ENCODE results near the gene KRT82. TPM values are rescaled to one million over a fixed set of nuclear protein-coding genes. Genes with fewer than 3 reads are reported as not detected.

The KRT82 gene
- total RNA-seq, 1 experiment from 2014 or later: not detected

DNA sequence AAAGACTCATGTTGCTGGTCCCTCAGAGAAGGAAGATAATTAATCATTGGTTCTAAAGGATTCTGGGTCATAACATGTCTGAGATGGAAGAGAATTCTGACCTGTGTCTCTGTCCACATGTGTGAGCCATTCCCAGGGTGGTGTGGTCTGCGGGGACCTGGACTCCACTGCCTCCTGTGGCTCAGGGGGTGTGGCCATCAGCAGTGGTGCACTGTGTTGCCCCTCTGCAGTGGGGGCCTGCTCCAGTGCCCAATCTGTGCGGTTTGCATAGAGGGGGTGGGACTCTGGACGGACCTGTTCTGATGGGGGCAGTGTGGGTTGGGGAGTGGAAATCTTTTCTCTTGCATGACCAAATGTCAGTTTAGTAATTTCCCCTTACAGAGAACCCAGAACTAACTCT is 52.4 kb downstream of the KRT82 start:
- no CpG with 5 or more reads among the region's 3 CpGs for WGBS (ENCODE audit: extremely low coverage, insufficient read length, low lambda C conversion rate)
- TF ChIP-seq, protein P1, sequence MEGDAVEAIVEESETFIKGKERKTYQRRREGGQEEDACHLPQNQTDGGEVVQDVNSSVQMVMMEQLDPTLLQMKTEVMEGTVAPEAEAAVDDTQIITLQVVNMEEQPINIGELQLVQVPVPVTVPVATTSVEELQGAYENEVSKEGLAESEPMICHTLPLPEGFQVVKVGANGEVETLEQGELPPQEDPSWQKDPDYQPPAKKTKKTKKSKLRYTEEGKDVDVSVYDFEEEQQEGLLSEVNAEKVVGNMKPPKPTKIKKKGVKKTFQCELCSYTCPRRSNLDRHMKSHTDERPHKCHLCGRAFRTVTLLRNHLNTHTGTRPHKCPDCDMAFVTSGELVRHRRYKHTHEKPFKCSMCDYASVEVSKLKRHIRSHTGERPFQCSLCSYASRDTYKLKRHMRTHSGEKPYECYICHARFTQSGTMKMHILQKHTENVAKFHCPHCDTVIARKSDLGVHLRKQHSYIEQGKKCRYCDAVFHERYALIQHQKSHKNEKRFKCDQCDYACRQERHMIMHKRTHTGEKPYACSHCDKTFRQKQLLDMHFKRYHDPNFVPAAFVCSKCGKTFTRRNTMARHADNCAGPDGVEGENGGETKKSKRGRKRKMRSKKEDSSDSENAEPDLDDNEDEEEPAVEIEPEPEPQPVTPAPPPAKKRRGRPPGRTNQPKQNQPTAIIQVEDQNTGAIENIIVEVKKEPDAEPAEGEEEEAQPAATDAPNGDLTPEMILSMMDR (conservative IDR thresholded peaks at IDR 0.05): no peak

More for the DNA sequence above, 52.4 kb downstream of the KRT82 start:
- Histone ChIP-seq H3K4ac (ENCODE audit: low read depth, low read length) (no peak overlapping the region), H3K79me1 (ENCODE audit: insufficient read depth, low read depth, low read length, poor library complexity, severe bottlenecking) (no peaks in the 10 kb centered on the region), H3K27ac (ENCODE audit: insufficient read length, low read depth, low read length) (no peak overlapping the region), H3K9ac (ENCODE audit: extremely low read depth, insufficient read length, low read length) (no peak overlapping the region), H3K9me3 (ENCODE audit: control insufficient read depth, low read depth, low read length) (no peaks in the 10 kb centered on the region), H2BK15ac (ENCODE audit: low read depth, low read length) (no peak overlapping the region), H3K23me2 (ENCODE audit: insufficient read length, low read depth, low read length, poor library complexity, severe bottlenecking) (no peaks in the 10 kb centered on the region), H3K14ac (ENCODE audit: insufficient read depth, low read length) (no peak overlapping the region), H3K27me3 (ENCODE audit: insufficient read depth, low read length) (no peaks in the 10 kb centered on the region), H4K20me1 (ENCODE audit: control insufficient read depth, insufficient read depth, insufficient read length) (no peaks in the 10 kb centered on the region), H3K23ac (ENCODE audit: insufficient read length, low read depth, low read length) (no peak overlapping the region), H3K4me1 (ENCODE audit: insufficient read depth, low read length) (no peaks in the 10 kb centered on the region), H3T11ph (ENCODE audit: low read length) (no peak overlapping the region), H3K56ac (ENCODE audit: insufficient read length, low read depth, low read length) (no peak overlapping the region), H2BK12ac (ENCODE audit: insufficient read length, low read depth, low read length) (no peak overlapping the region), H3K4me2 (ENCODE audit: insufficient read depth, insufficient read length, low read length) (no peak overlapping the region), H2AFZ (ENCODE audit: low read length) (no peak overlapping the region), H3K79me2 (ENCODE audit: insufficient read depth, low read length) (no peaks in the 10 kb centered on the region), H2BK20ac (ENCODE audit: low read depth, low read length, poor library complexity, severe bottlenecking) (no peak overlapping the region), H4K5ac (ENCODE audit: insufficient read length, low read depth, low read length) (no peak overlapping the region), H4K91ac (ENCODE audit: insufficient read length, low read depth, low read length) (no peak overlapping the region), H2AK5ac (ENCODE audit: insufficient read length, low read length) (no peak overlapping the region), H4K8ac (replicated peaks; ENCODE audit: insufficient read length, low read depth, low read length) (no peak overlapping the region), H2BK120ac (ENCODE audit: low read depth, low read length, poor library complexity, severe bottlenecking) (no peak overlapping the region), H2BK5ac (ENCODE audit: insufficient read length, low read length) (no peak overlapping the region), H3K18ac (ENCODE audit: insufficient read length, low read depth, low read length) (no peak overlapping the region)
- Mint-ChIP-seq H3K27me3 (ENCODE audit: low read depth) (peaks cover 8% of the 10 kb centered on the region; the same call in 1 of the 2 replicates), H3K27ac (no peak overlapping the region), H3K9me3 (no peaks in the 10 kb centered on the region), H3K4me1 (peaks cover 13 to 18% of the 10 kb centered on the region in 2 experiments), H3K36me3 (ENCODE audit: insufficient read depth in 1 of 3, low read depth in 3 of 3) (no peaks in the 10 kb centered on the region), H3K4me3 (no peak overlapping the region)
- no peak for DNase-seq
